Mucosa of descending colon (tissue), 3 donors: Measurements from ENCODE around the gene PPM1L. TPM values are rescaled to one million over a fixed set of nuclear protein-coding genes. Genes with fewer than 3 reads are reported as not detected.

Experiments used
- ATAC-seq: fragments of 200-7000 bp; cut with Tn5 transposase; one replicate; pipeline ENCODE4 v1.9.1; 2020; ENCODE audit warnings: mild to moderate bottlenecking, moderate library complexity
- DNase-seq, 3 donors: peaks; one replicate each; pipeline ENCODE4 v3.0.0-alpha.2; 2020
- H3K36me3 ChIP-seq: fragments of 200-600 bp; one replicate; pipeline ENCODE4 v1.8.0; 2021; ENCODE audit warnings: low read depth, mild to moderate bottlenecking
- H3K4me1 ChIP-seq: fragments of 200-600 bp; one replicate; pipeline ENCODE4 v1.8.0; 2021; ENCODE audit warnings: low read depth, mild to moderate bottlenecking
- H3K4me3 ChIP-seq: fragments of 200-600 bp; one replicate; pipeline ENCODE4 v1.8.0; 2021; ENCODE audit warnings: mild to moderate bottlenecking
- H3K9me3 ChIP-seq: fragments of 200-600 bp; one replicate; pipeline ENCODE4 v1.8.0; 2021; ENCODE audit warnings: mild to moderate bottlenecking
- intact Hi-C, 2 donors: fragments of 100-400 bp; cut with DNase I in 1 of 2; cut with micrococcal nuclease in 1 of 2; formaldehyde crosslinking; loops; one replicate each; pipeline versions ENCODE4 v1.11.0 to v1.11.1; 2022; cut with DNase I, micrococcal nuclease
- total RNA-seq, 3 donors: library from RNA; stranded (reverse); fragmentation: NEBNext Ultra II Directional in 2 of 3; extraction: Animal tissue kit (Norgen Biotek cat#: 25700) in 2 of 3; gene quantifications; one replicate each; pipeline versions ENCODE4 v1.2.1 to v1.2.4, GENCODE V29; 2021 to 2023
- TF ChIP-seq, protein P1 (sequence below): fragments of 200-600 bp; IDR thresholded peaks from one replicate; pipeline ENCODE4 v1.8.0; 2022; ENCODE audit warnings: antibody characterized with exemption, mild to moderate bottlenecking
- donor health status: DM: no; HTN: no; CAD: no; lungs with moderate emphysema.
- donor health status: DM: no; HTN: no; CAD: no.
- donor health status: DM: no; HTN: yes; CAD: no.

PPM1L gene
- total RNA-seq, 3 donors from 2014 or later, result 16.2 to 47.9 (median 21.6) TPM

DNA sequence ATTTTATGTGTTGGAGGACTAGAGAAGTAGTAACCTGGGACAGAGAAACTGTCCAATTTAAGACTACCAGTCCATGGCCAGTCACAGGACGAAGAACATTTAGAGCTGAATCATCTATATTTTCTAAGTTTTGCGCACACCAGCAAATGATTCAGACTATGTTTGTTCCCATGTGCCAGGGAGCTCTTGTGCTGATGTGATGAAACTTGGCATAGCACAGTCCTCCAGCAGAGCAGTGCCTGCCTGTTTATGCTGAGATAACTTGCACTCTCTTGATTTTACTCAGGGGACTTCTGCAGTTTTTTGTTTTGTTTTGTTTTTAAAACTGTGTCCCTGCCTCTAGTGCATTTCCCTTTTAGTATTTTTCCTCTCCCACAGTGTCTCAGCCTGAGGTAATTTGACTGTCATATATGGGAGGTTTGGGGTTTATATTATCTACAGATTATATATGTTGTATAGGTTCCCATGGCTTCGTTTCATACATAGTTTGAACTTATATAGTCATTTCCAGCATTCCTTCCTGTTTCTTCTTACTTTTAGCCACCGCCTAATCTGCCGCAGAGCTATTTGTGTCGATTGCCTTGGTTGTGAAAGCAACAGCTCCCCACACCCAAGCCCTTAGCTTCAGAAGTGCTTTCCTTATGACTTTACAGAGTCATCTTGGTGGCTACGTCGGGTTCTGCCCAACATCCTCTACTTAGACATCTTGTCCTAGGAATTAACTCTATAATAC is 45.5 kb downstream of the PPM1L start:
- DNase-seq, result peak in 1 of 3 donors; percentile 71
- intact Hi-C loops, result no loop called here
- TF ChIP-seq, protein P1, sequence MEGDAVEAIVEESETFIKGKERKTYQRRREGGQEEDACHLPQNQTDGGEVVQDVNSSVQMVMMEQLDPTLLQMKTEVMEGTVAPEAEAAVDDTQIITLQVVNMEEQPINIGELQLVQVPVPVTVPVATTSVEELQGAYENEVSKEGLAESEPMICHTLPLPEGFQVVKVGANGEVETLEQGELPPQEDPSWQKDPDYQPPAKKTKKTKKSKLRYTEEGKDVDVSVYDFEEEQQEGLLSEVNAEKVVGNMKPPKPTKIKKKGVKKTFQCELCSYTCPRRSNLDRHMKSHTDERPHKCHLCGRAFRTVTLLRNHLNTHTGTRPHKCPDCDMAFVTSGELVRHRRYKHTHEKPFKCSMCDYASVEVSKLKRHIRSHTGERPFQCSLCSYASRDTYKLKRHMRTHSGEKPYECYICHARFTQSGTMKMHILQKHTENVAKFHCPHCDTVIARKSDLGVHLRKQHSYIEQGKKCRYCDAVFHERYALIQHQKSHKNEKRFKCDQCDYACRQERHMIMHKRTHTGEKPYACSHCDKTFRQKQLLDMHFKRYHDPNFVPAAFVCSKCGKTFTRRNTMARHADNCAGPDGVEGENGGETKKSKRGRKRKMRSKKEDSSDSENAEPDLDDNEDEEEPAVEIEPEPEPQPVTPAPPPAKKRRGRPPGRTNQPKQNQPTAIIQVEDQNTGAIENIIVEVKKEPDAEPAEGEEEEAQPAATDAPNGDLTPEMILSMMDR, result no peak
- peak; percentile 90 for ATAC-seq
- Histone ChIP-seq H3K36me3 (no peaks in the 10 kb centered on the region), H3K4me3 (no peak overlapping the region), H3K4me1 (no peaks in the 10 kb centered on the region), H3K9me3 (no peaks in the 10 kb centered on the region)

DNA sequence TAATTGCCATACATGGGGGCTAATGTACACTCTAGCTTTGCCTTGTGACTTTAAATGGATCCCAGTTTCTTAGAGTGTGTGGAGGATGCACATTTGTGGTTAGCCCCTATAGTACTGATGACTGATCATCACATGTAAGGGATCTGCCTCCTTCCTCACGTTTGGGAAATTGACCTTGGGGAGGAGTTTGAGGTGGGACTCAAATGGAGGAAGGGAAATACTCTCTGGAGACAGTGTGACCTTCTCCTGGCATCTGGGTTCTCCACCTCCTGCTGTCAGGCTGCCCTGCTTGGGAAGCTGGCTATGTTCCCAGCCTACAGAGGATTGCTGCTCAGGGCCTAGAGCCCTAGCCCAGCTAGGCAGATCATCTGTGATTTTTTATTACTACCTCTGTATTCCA is 48.7 kb downstream of the PPM1L start:
- H3K4me3 ChIP-seq, result no peak overlapping the region
- H3K36me3 ChIP-seq, result no peaks in the 10 kb centered on the region
- no peaks in the 10 kb centered on the region for H3K9me3 ChIP-seq
- TF ChIP-seq, protein P1, result no peak
- ATAC-seq (no peak), DNase-seq (no peak)
- no peaks in the 10 kb centered on the region for H3K4me1 ChIP-seq
- intact Hi-C loops, result no loop called here

DNA sequence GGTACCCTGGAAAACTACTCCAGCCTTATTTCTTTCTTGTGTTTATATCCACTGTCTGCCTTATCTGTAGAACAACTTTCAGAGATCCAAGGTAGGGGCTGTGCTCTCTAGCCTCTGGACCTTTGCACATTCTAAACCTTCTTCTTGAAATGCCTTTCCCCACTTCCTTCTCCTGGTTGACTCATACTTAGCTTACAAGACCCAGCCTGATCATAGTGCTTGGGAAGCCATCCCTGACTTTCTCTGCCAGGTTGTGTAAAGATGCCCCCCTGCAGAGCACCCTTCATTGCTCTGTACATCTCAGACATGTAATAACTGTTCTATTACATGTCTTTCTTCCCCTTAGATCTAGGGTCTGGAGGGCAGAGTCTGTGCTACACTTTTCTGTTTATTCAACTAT is 50.1 kb downstream of the PPM1L start:
- intact Hi-C loops, result no loop called here
- no peaks in the 10 kb centered on the region for H3K4me1 ChIP-seq
- TF ChIP-seq, protein P1, result no peak
- DNase-seq (no peak), ATAC-seq (peak; percentile 54)
- H3K9me3 ChIP-seq, result no peaks in the 10 kb centered on the region
- no peaks in the 10 kb centered on the region for H3K36me3 ChIP-seq
- H3K4me3 ChIP-seq, result no peak overlapping the region

DNA sequence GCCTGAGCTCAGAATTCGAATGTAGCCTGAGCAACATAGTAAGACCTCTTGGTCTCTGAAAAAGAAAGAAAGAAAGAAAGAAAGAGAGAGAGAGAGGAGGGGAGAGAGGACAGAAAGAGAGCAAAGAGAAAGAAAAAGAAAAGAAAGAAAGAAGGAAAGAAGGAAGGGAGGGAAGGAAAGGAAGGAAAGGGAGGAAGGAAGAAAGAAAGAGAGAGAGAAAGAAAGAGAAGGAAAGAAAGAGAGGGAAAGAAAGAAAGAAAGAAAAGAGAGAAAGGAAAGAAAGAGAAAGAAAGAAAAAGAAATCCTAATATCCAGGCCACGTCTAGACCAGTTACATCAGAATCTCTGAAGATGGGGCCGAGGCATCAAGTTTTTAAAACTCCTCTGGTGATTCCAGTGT is 50.7 kb downstream of the PPM1L start:
- no peaks in the 10 kb centered on the region for H3K9me3 ChIP-seq
- H3K4me1 ChIP-seq, result no peaks in the 10 kb centered on the region
- TF ChIP-seq, protein P1, result no peak
- intact Hi-C loops, result no loop called here
- DNase-seq, result no peak
- H3K4me3 ChIP-seq, result no peak overlapping the region
- H3K36me3 ChIP-seq, result no peaks in the 10 kb centered on the region
- no peak for ATAC-seq

DNA sequence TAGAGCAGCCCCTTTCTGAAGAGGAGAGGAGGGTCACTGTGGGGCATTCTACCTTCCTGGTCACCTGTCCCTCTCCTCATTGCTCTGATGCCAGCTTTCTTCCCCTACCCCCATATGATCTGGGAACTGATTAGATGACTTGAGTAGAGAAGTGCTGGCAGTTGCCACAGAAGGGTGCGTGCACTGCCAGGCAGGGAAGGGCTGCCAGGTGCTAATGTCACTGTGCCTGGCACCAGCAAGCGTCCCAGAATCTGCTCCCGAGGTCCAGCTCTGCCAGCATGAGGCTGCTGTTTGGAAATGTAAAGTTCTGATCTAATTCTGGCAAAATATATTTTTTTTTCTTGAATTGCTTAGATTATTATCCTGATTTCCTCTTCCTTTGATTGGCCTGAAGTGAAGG is 52.8 kb downstream of the PPM1L start:
- intact Hi-C loops, result no loop called here
- H3K4me1 ChIP-seq, result no peaks in the 10 kb centered on the region
- H3K4me3 ChIP-seq, result no peak overlapping the region
- no peaks in the 10 kb centered on the region for H3K9me3 ChIP-seq
- no peaks in the 10 kb centered on the region for H3K36me3 ChIP-seq
- TF ChIP-seq, protein P1, result no peak
- ATAC-seq (no peak), DNase-seq (no peak)
